ENCODE data around the gene SERPINA5. TPM values are rescaled to one million over a fixed set of nuclear protein-coding genes. Genes with fewer than 3 reads are reported as not detected.
"Not testable (repeated sequence)": the region's sequence is repeated elsewhere in the genome, so short reads cannot be mapped to it uniquely, and the experiment has no call there.

SERPINA5 gene
- polyA plus RNA-seq, 1 experiment = not detected

DNA sequence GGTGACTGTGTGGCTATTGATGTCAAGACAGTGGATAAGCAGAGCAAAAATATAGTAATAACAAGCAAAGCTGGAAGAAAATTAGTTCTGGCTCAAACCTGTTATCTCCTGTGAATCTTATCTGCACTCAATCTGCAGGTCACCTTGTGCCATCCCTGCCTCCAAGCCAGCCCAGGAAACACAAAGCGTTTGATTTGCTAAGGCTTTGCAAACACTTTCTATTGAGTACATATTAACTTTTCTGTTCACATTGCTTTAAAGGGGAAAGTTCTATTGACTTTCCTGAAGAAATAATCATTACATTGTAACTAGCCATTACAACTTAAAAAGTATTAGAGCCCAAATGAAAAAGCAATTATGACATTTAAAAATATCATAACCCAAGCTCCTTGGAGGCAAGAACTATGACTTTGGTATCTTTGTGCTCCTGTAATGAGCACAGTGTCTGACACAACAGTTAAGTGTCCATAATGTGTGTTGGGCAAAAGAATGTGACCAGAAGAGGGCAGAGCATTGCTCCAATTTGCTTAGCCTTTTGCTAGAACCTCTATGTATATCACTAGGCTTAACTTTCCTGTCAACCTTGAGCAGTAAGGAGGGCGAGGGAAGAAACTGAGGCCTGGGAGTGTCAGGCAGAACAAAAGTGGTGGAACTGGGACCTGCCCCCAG, 55.7 kb downstream of the SERPINA5 start:
- TF ChIP-seq, protein P1, sequence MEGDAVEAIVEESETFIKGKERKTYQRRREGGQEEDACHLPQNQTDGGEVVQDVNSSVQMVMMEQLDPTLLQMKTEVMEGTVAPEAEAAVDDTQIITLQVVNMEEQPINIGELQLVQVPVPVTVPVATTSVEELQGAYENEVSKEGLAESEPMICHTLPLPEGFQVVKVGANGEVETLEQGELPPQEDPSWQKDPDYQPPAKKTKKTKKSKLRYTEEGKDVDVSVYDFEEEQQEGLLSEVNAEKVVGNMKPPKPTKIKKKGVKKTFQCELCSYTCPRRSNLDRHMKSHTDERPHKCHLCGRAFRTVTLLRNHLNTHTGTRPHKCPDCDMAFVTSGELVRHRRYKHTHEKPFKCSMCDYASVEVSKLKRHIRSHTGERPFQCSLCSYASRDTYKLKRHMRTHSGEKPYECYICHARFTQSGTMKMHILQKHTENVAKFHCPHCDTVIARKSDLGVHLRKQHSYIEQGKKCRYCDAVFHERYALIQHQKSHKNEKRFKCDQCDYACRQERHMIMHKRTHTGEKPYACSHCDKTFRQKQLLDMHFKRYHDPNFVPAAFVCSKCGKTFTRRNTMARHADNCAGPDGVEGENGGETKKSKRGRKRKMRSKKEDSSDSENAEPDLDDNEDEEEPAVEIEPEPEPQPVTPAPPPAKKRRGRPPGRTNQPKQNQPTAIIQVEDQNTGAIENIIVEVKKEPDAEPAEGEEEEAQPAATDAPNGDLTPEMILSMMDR (IDR thresholded peaks at IDR 0.05; ENCODE audit: low read depth, low read length) = 0 out of 2 replicates have a peak, but pooled peaks have one; percentile 17
- ChIA-PET POLR2A (no interaction called here), CTCF (interaction anchor here (0.6 kb wide), 2 partner anchors 9 to 35 kb away, joined by 3 to 12 read pairs; no protein-coding TSS in a partner anchor)
- DNase-seq (ENCODE audit: low read depth, low spot score) = no peak
- peaks cover 5% of the 10 kb centered on the region for H3K9me3 ChIP-seq (ENCODE audit: control insufficient read depth, insufficient read depth, low read length)
- H3K4me3 ChIP-seq (ENCODE audit: low read depth, low read length) = no peak overlapping the region
- H3K27me3 ChIP-seq (ENCODE audit: control insufficient read depth, insufficient read depth, low read length) = peaks cover 7% of the 10 kb centered on the region
- no peak overlapping the region for H3K27ac ChIP-seq (ENCODE audit: low read depth, low read length)

- H3K27me3 ChIP-seq (ENCODE audit: control insufficient read depth, insufficient read depth, low read length); H3K4me3 ChIP-seq (ENCODE audit: low read depth, low read length); H3K27ac ChIP-seq (ENCODE audit: low read depth, low read length); POLR2A ChIA-PET; DNase-seq (ENCODE audit: low read depth, low spot score); H3K9me3 ChIP-seq (ENCODE audit: control insufficient read depth, insufficient read depth, low read length): not testable (repeated sequence)
- CTCF ChIA-PET = interaction anchor here (0.8 kb wide), 1 partner anchor 9 kb away, joined by 3 read pairs; no protein-coding TSS in a partner anchor
Observed at GRCh38 chr14:94637814-94638213, 56.6 kb downstream of the SERPINA5 start.

DNA sequence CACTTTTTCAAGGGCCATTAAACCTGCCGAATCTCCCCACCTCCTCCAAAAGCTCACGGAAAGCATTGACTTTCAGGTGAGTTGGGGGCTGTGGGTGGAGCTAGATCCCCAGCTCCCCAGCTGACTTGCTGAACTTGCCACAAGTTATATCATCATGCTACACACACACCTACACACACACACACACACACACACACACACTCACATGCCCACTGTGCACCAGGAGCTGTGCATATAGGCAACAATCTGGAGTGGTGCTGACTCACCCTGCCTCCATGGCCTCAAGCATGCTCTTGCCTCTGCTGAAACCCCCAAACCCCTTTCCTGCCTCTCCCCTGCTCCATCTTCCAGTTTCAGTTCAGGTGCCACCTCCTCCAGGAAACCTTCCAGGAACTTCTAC, 57.1 kb downstream of the SERPINA5 start:
- TF ChIP-seq, protein P1 (IDR thresholded peaks at IDR 0.05; ENCODE audit: low read depth, low read length) = no peak
- H3K4me3 ChIP-seq (ENCODE audit: low read depth, low read length) = no peak overlapping the region
- DNase-seq (ENCODE audit: low read depth, low spot score) = no peak
- H3K27me3 ChIP-seq (ENCODE audit: control insufficient read depth, insufficient read depth, low read length) = peaks cover 7% of the 10 kb centered on the region
- H3K27ac ChIP-seq (ENCODE audit: low read depth, low read length) = no peak overlapping the region
- ChIA-PET CTCF (no interaction called here), POLR2A (no interaction called here)
- H3K9me3 ChIP-seq (ENCODE audit: control insufficient read depth, insufficient read depth, low read length) = peaks cover 5% of the 10 kb centered on the region

DNA sequence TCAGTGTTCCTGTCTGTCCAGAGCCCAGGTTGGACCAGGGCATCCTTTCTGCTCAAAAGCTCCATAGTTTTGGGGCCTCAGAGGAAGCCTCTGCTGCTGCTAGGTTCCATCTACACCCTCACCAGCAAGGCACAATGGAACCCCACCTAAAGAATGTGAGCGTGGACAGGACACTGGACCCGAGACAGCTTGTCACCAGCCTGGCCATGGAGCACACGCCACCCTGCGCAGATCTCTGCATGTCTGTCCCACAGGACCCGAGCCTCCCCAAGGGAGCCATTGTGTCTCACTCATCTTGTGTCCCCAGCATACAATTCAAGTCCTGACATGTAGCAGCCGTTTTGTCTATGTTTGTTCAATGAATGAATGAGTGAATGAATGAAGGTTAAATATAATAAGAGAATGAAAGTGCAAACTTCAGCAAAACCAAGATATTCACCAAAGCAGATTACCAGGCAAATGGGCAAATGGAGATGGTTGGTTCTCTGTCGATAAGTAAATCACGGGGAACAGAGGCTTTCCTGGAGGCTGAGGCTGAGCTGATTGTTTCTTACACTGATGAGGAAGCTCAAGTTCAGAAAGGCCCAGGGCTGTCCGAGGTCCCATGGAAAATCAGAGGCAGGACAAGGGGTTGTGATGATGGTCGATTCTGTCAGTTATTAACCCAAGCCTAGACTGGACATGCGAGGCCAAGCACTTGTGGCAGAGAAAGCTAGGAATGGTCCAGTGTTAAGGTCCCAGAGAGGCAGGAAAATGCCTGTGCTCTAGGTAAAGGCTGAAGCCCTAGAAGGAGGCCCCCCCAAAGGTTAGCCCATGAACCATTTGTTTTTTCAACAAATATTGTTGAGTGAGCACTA, 58.0 kb downstream of the SERPINA5 start:
- CTCF ChIA-PET = no interaction called here
- H3K27me3 ChIP-seq (ENCODE audit: control insufficient read depth, insufficient read depth, low read length) = peaks cover 4% of the 10 kb centered on the region
- POLR2A ChIA-PET = no interaction called here
- TF ChIP-seq, protein P1 (IDR thresholded peaks at IDR 0.05; ENCODE audit: low read depth, low read length) = no peak
- no peak for DNase-seq (ENCODE audit: low read depth, low spot score)
- H3K4me3 ChIP-seq (ENCODE audit: low read depth, low read length) = no peak overlapping the region
- H3K27ac ChIP-seq (ENCODE audit: low read depth, low read length) = no peak overlapping the region
- H3K9me3 ChIP-seq (ENCODE audit: control insufficient read depth, insufficient read depth, low read length) = peaks cover 5% of the 10 kb centered on the region

- no peak for DNase-seq (ENCODE audit: low read depth, low spot score)
- ChIA-PET CTCF (no interaction called here), POLR2A (no interaction called here)
- TF ChIP-seq, protein P1 (IDR thresholded peaks at IDR 0.05; ENCODE audit: low read depth, low read length) = no peak
- Histone ChIP-seq H3K9me3 (ENCODE audit: control insufficient read depth, insufficient read depth, low read length) (peaks cover 5% of the 10 kb centered on the region), H3K27me3 (ENCODE audit: control insufficient read depth, insufficient read depth, low read length) (peaks cover 1% of the 10 kb centered on the region), H3K4me3 (ENCODE audit: low read depth, low read length) (no peak overlapping the region), H3K27ac (ENCODE audit: low read depth, low read length) (no peak overlapping the region)
Observed at GRCh38 chr14:94640721-94641631, 59.8 kb downstream of the SERPINA5 start.

Measured in AG04450 (cell line).